H1 (cell line): Measurements from ENCODE around the gene FRY. TPM values are rescaled to one million over a fixed set of nuclear protein-coding genes. Genes with fewer than 3 reads are reported as not detected.

Experiments
- CHD2 ChIP-seq: IDR thresholded peaks from 2 replicates; pipeline ENCODE4 v1.6.1; 2012; ENCODE audit warnings: low read length, improper control_type of control experiment
- CREB1 ChIP-seq: IDR thresholded peaks from 2 replicates; pipeline ENCODE4 v1.6.1; 2012; ENCODE audit warnings: inconsistent platforms
- KDM5A ChIP-seq: fragments of 200-600 bp; IDR thresholded peaks from 2 replicates; pipeline ENCODE4 v1.7.1; 2012; ENCODE audit warnings: mild to moderate bottlenecking, low read length, inconsistent platforms, mixed read lengths
- TAF1 ChIP-seq: IDR thresholded peaks from 2 replicates; pipeline ENCODE4 v1.6.1; 2011; ENCODE audit warnings: mild to moderate bottlenecking, low read depth, low read length
- ZNF274 ChIP-seq: IDR thresholded peaks from 2 replicates; pipeline ENCODE4 v1.7.0; 2012; ENCODE audit warnings: low read length, borderline replicate concordance; ENCODE audit errors: extremely low read depth
- polyA plus RNA-seq, 7 experiments: library from polyadenylated mRNA; depleted of rRNA in 3 of 7; stranded (reverse) in 5 of 7; unstranded in 2 of 7; fragments of >200 nt in 5 of 7; fragments of 200-250 nt in 2 of 7; gene quantifications; 1 replicate in 5 of 7; 2 replicates in 1 of 7; 4 replicates in 1 of 7; pipeline versions ENCODE4 v1.2.1 to v1.2.3, GENCODE V29; 2011 to 2013; ENCODE audit warnings: missing spikeins in 2 of 7, mixed read lengths in 2 of 7
- total RNA-seq: library from RNA; stranded (reverse); fragmentation: NEBNext Ultra II Directional; extraction: Animal tissue kit (Norgen Biotek cat#: 25700); gene quantifications from 2 replicates; pipeline ENCODE4 v1.2.1, GENCODE V29; 2021
- TF ChIP-seq, protein P1 (sequence below): fragments of 300-600 bp; sonication (generic); IDR thresholded peaks from 2 replicates; pipeline ENCODE4 v1.7.1; 2012; ENCODE audit warnings: low read length, moderate library complexity, mild to moderate bottlenecking, inconsistent platforms; ENCODE audit not compliant: insufficient replicate concordance
- TF ChIP-seq, protein P2 (sequence below): IDR thresholded peaks from 2 replicates; pipeline ENCODE4 v1.6.1; 2012; ENCODE audit warnings: low read length, inconsistent platforms
- TF ChIP-seq, protein P3 (sequence below): IDR thresholded peaks from 2 replicates; pipeline ENCODE4 v1.6.1; 2012; ENCODE audit warnings: inconsistent platforms

The FRY gene
- total and polyA plus RNA-seq, 2 of the 8 experiments (the other 6 are each of a cell fraction or from before 2014, with no cell fraction given): 4.3 to 9.2 TPM

DNA sequence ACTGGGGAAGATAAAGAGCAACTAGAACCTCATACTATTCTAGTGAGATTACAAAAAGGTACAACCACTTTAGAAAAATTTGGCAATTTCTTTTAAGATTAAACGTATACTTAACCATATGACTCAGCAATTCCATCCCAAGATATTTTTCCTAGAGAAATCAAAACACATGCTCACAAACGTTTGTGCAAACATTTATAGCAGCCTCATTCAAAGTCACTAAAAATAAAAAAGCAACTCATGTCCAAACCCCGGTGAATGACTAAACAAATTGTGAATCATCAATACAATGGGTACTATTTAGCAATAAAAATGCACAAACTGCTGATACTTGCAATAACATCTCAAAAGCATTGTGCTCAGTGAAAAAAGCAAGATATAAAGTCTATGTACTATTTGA, 121.5 kb downstream of the FRY start (continued):
- TF ChIP-seq, protein P1, sequence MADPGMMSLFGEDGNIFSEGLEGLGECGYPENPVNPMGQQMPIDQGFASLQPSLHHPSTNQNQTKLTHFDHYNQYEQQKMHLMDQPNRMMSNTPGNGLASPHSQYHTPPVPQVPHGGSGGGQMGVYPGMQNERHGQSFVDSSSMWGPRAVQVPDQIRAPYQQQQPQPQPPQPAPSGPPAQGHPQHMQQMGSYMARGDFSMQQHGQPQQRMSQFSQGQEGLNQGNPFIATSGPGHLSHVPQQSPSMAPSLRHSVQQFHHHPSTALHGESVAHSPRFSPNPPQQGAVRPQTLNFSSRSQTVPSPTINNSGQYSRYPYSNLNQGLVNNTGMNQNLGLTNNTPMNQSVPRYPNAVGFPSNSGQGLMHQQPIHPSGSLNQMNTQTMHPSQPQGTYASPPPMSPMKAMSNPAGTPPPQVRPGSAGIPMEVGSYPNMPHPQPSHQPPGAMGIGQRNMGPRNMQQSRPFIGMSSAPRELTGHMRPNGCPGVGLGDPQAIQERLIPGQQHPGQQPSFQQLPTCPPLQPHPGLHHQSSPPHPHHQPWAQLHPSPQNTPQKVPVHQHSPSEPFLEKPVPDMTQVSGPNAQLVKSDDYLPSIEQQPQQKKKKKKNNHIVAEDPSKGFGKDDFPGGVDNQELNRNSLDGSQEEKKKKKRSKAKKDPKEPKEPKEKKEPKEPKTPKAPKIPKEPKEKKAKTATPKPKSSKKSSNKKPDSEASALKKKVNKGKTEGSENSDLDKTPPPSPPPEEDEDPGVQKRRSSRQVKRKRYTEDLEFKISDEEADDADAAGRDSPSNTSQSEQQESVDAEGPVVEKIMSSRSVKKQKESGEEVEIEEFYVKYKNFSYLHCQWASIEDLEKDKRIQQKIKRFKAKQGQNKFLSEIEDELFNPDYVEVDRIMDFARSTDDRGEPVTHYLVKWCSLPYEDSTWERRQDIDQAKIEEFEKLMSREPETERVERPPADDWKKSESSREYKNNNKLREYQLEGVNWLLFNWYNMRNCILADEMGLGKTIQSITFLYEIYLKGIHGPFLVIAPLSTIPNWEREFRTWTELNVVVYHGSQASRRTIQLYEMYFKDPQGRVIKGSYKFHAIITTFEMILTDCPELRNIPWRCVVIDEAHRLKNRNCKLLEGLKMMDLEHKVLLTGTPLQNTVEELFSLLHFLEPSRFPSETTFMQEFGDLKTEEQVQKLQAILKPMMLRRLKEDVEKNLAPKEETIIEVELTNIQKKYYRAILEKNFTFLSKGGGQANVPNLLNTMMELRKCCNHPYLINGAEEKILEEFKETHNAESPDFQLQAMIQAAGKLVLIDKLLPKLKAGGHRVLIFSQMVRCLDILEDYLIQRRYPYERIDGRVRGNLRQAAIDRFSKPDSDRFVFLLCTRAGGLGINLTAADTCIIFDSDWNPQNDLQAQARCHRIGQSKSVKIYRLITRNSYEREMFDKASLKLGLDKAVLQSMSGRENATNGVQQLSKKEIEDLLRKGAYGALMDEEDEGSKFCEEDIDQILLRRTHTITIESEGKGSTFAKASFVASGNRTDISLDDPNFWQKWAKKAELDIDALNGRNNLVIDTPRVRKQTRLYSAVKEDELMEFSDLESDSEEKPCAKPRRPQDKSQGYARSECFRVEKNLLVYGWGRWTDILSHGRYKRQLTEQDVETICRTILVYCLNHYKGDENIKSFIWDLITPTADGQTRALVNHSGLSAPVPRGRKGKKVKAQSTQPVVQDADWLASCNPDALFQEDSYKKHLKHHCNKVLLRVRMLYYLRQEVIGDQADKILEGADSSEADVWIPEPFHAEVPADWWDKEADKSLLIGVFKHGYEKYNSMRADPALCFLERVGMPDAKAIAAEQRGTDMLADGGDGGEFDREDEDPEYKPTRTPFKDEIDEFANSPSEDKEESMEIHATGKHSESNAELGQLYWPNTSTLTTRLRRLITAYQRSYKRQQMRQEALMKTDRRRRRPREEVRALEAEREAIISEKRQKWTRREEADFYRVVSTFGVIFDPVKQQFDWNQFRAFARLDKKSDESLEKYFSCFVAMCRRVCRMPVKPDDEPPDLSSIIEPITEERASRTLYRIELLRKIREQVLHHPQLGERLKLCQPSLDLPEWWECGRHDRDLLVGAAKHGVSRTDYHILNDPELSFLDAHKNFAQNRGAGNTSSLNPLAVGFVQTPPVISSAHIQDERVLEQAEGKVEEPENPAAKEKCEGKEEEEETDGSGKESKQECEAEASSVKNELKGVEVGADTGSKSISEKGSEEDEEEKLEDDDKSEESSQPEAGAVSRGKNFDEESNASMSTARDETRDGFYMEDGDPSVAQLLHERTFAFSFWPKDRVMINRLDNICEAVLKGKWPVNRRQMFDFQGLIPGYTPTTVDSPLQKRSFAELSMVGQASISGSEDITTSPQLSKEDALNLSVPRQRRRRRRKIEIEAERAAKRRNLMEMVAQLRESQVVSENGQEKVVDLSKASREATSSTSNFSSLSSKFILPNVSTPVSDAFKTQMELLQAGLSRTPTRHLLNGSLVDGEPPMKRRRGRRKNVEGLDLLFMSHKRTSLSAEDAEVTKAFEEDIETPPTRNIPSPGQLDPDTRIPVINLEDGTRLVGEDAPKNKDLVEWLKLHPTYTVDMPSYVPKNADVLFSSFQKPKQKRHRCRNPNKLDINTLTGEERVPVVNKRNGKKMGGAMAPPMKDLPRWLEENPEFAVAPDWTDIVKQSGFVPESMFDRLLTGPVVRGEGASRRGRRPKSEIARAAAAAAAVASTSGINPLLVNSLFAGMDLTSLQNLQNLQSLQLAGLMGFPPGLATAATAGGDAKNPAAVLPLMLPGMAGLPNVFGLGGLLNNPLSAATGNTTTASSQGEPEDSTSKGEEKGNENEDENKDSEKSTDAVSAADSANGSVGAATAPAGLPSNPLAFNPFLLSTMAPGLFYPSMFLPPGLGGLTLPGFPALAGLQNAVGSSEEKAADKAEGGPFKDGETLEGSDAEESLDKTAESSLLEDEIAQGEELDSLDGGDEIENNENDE: no peak
- TF ChIP-seq, protein P2, sequence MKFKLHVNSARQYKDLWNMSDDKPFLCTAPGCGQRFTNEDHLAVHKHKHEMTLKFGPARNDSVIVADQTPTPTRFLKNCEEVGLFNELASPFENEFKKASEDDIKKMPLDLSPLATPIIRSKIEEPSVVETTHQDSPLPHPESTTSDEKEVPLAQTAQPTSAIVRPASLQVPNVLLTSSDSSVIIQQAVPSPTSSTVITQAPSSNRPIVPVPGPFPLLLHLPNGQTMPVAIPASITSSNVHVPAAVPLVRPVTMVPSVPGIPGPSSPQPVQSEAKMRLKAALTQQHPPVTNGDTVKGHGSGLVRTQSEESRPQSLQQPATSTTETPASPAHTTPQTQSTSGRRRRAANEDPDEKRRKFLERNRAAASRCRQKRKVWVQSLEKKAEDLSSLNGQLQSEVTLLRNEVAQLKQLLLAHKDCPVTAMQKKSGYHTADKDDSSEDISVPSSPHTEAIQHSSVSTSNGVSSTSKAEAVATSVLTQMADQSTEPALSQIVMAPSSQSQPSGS: no peak
- TF ChIP-seq CREB1 (no peak), ZNF274 (no peak), CHD2 (no peak), TAF1 (no peak), KDM5A (no peak)
- TF ChIP-seq, protein P3, sequence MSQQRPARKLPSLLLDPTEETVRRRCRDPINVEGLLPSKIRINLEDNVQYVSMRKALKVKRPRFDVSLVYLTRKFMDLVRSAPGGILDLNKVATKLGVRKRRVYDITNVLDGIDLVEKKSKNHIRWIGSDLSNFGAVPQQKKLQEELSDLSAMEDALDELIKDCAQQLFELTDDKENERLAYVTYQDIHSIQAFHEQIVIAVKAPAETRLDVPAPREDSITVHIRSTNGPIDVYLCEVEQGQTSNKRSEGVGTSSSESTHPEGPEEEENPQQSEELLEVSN: no peak
- TF ChIP-seq, all 59 proteins: peak for 0
